GM12865 (cell line): ENCODE data around the gene MBP.

Experiments
- DNase-seq: peaks from one replicate; pipeline ENCODE4 v3.0.0; 2010; ENCODE audit warnings: low read depth
- H3K4me3 ChIP-seq: 2 replicates; pipeline ENCODE4 v1.5.1; 2011; ENCODE audit warnings: mild to moderate bottlenecking, low read depth, low read length, control low read depth
- CTCF ChIP-seq: IDR thresholded peaks from 2 replicates; pipeline ENCODE4 v1.5.1; 2011; ENCODE audit warnings: low read length, control low read depth, low read depth, inconsistent platforms; ENCODE audit not compliant: insufficient read depth; ENCODE audit errors: missing control alignments

MBP gene

GRCh38 chr18:77135339-77136075 lies 2.9 kb upstream of the MBP start:
- DNase-seq, result no peak
- H3K4me3 ChIP-seq, result no peak overlapping the region
- TF ChIP-seq CTCF, result no peak

- no peak for DNase-seq
- no peak for TF ChIP-seq CTCF
- H3K4me3 ChIP-seq, result no peak overlapping the region
Observed at GRCh38 chr18:77134611-77135010, 2.0 kb upstream of the MBP start.

- H3K4me3 ChIP-seq, result no peak overlapping the region
- DNase-seq, result peak; percentile 35
- TF ChIP-seq CTCF, result no peak
Observed at GRCh38 chr18:77133835-77134496, 1.4 kb upstream of the MBP start.

GRCh38 chr18:77133051-77133834 lies 660 bp upstream of the MBP start:
- peak overlapping the region; percentile 81 for H3K4me3 ChIP-seq

GRCh38 chr18:77131652-77132368 lies 773 bp downstream of the MBP start:
- TF ChIP-seq CTCF, result no peak
- DNase-seq, result peak; percentile 67

More at GRCh38 chr18:77133051-77133834, 660 bp upstream of the MBP start:
- TF ChIP-seq CTCF, result no peak
- no peak for DNase-seq

GRCh38 chr18:77131100-77131651 lies 1.4 kb downstream of the MBP start:
- no peak for TF ChIP-seq CTCF
- H3K4me3 ChIP-seq, result peak overlapping the region; percentile 81
- DNase-seq, result peak; percentile 66

More at GRCh38 chr18:77131652-77132368, 773 bp downstream of the MBP start:
- peak overlapping the region; percentile 81 for H3K4me3 ChIP-seq
